Breast epithelium (tissue), 3 donors: ENCODE measurements around the gene HERPUD2.

Experiments used
- POLR2A ChIP-seq: fragments of 450-650 bp; IDR thresholded peaks from one replicate; pipeline ENCODE4 v1.6.1; 2016; ENCODE audit warnings: antibody characterized with exemption, mild to moderate bottlenecking, moderate library complexity
- TF ChIP-seq, protein P1 (sequence below), 3 donors: fragments of 450-650 bp; IDR thresholded peaks; one replicate each; pipeline ENCODE4 v1.5.1; 2016 to 2017; ENCODE audit warnings: antibody characterized with exemption in 3 of 3, mild to moderate bottlenecking in 3 of 3, moderate library complexity in 3 of 3

DNA sequence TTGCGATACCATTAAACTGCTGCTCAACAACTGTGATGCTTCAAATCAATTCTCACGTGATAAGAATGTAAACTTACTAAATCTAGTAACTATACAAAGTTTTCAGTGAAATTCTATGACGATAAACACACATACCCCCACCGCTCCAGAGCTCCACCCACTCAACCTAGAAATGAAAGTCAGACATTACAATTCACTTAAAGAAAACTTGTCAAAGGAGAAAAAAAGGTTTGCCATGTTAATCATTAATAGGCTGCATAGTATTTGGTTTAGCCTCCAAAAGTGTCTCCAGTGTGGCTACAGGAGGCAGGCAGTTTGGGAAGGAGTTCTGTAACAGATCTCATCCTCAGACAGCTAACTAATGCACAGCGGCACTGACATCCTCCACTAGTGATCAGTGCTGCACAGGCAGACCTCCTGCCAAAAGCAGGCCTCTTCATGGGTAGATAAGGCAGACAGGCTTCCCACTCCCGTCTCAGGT lies 3.1 kb downstream of the HERPUD2 start:
- TF ChIP-seq, protein P1, sequence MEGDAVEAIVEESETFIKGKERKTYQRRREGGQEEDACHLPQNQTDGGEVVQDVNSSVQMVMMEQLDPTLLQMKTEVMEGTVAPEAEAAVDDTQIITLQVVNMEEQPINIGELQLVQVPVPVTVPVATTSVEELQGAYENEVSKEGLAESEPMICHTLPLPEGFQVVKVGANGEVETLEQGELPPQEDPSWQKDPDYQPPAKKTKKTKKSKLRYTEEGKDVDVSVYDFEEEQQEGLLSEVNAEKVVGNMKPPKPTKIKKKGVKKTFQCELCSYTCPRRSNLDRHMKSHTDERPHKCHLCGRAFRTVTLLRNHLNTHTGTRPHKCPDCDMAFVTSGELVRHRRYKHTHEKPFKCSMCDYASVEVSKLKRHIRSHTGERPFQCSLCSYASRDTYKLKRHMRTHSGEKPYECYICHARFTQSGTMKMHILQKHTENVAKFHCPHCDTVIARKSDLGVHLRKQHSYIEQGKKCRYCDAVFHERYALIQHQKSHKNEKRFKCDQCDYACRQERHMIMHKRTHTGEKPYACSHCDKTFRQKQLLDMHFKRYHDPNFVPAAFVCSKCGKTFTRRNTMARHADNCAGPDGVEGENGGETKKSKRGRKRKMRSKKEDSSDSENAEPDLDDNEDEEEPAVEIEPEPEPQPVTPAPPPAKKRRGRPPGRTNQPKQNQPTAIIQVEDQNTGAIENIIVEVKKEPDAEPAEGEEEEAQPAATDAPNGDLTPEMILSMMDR (IDR thresholded peaks at IDR 0.05): no peak
- no peak for TF ChIP-seq POLR2A
